IMR-90 (cell line): ENCODE results near the gene RSPO4. TPM values are rescaled to one million over a fixed set of nuclear protein-coding genes. Genes with fewer than 3 reads are reported as not detected.

ENCODE experiments used
- ATAC-seq: fragments of 200-7000 bp; cut with Tn5 transposase; 2 replicates; pipeline ENCODE4 v1.9.1; 2020; ENCODE audit warnings: low read depth, mild to moderate bottlenecking, moderate library complexity
- BruUV-seq: library from RNA; stranded (reverse); fragments of 400-500 nt; replicated peaks from 2 replicates; lab custom pipeline; 2021; lab: Mats Ljungman, UMichigan
- CTCF ChIA-PET: fragments of 300-600 bp; formaldehyde crosslinking; extraction: SDS; loops from one replicate; lab custom pipeline; 2021; ENCODE audit warnings: antibody characterized with exemption; lab: Yijun Ruan, JAX
- POLR2A ChIA-PET: fragments of 300-600 bp; sonication (Branson Sonifier 250); formaldehyde crosslinking; loops from one replicate; lab custom pipeline; 2022; ENCODE audit warnings: antibody characterized with exemption; ENCODE audit not compliant: unreplicated experiment; lab: Charles Lee
- DNase-seq: peaks from one replicate; pipeline ENCODE4 v3.0.0; 2013
- H2AFZ ChIP-seq: replicated peaks from 2 replicates; pipeline ENCODE3; 2013; ENCODE audit warnings: low read length, mild to moderate bottlenecking; ENCODE audit not compliant: poor library complexity
- H2AK5ac ChIP-seq: 2 replicates; pipeline ENCODE4 v1.6.1; 2013; ENCODE audit warnings: low read depth, low read length, inconsistent platforms
- H2AK9ac ChIP-seq: replicated peaks from 2 replicates; pipeline ENCODE3; 2013; ENCODE audit warnings: mild to moderate bottlenecking, low read depth, low read length, moderate library complexity; ENCODE audit not compliant: poor library complexity
- H2BK120ac ChIP-seq: 2 replicates; pipeline ENCODE4 v1.6.1; 2013; ENCODE audit warnings: low read depth, low read length, inconsistent platforms
- H2BK15ac ChIP-seq: 3 replicates; pipeline ENCODE4 v1.6.1; 2013; ENCODE audit warnings: low read depth, low read length, inconsistent platforms
- H2BK20ac ChIP-seq: 2 replicates; pipeline ENCODE4 v1.6.1; 2013; ENCODE audit warnings: low read depth, mild to moderate bottlenecking, inconsistent platforms, low read length, moderate library complexity
- H2BK5ac ChIP-seq: 2 replicates; pipeline ENCODE4 v1.6.1; 2013; ENCODE audit warnings: mild to moderate bottlenecking, low read depth, low read length, inconsistent platforms; ENCODE audit not compliant: poor library complexity, severe bottlenecking
- H3K14ac ChIP-seq: replicated peaks from 2 replicates; pipeline ENCODE4 v1.6.1; 2013; ENCODE audit warnings: low read depth, low read length, inconsistent platforms
- H3K18ac ChIP-seq: 2 replicates; pipeline ENCODE4 v1.6.1; 2013; ENCODE audit warnings: low read depth, low read length, control low read depth
- H3K23ac ChIP-seq: 2 replicates; pipeline ENCODE4 v1.6.1; 2013; ENCODE audit warnings: low read depth, low read length, inconsistent platforms
- H3K27ac ChIP-seq: 2 replicates; pipeline ENCODE4 v1.5.1; 2013; ENCODE audit warnings: mild to moderate bottlenecking, control low read depth, low read length; ENCODE audit not compliant: insufficient read depth
- H3K27me3 ChIP-seq: 2 replicates; pipeline ENCODE4 v1.6.1; 2013; ENCODE audit warnings: low read length; ENCODE audit not compliant: control insufficient read depth, insufficient read depth
- H3K36me3 ChIP-seq: 2 replicates; pipeline ENCODE4 v1.6.1; 2013; ENCODE audit warnings: low read length, mixed read lengths; ENCODE audit not compliant: control insufficient read depth, insufficient read depth
- H3K4ac ChIP-seq: 2 replicates; pipeline ENCODE4 v1.6.1; 2013; ENCODE audit warnings: low read depth, low read length, inconsistent platforms
- H3K4me1 ChIP-seq: 2 replicates; pipeline ENCODE4 v1.6.1; 2013; ENCODE audit warnings: low read length, mixed read lengths; ENCODE audit not compliant: control insufficient read depth, insufficient read depth
- H3K4me2 ChIP-seq: 2 replicates; pipeline ENCODE4 v1.6.1; 2013; ENCODE audit warnings: low read depth, mild to moderate bottlenecking, control low read depth, low read length, moderate library complexity
- H3K4me3 ChIP-seq: 2 replicates; pipeline ENCODE4 v1.5.1; 2013; ENCODE audit warnings: low read depth, mild to moderate bottlenecking, control low read depth, low read length, moderate library complexity; ENCODE audit not compliant: insufficient read depth
- H3K56ac ChIP-seq: 2 replicates; pipeline ENCODE4 v1.6.1; 2013; ENCODE audit warnings: low read length, inconsistent platforms; ENCODE audit not compliant: insufficient read depth; ENCODE audit errors: extremely low read depth
- H3K79me1 ChIP-seq, 2 experiments: 2 replicates each; pipeline ENCODE4 v1.6.1; 2013; ENCODE audit warnings: low read length in 2 of 2, inconsistent platforms in 1 of 2, low read depth in 1 of 2
- H3K9ac ChIP-seq: 2 replicates; pipeline ENCODE4 v1.6.1; 2013; ENCODE audit warnings: low read depth, low read length, control low read depth
- H3K9me1 ChIP-seq: 2 replicates; pipeline ENCODE4 v1.6.1; 2013; ENCODE audit warnings: low read length, inconsistent platforms; ENCODE audit not compliant: insufficient read depth
- H3K9me3 ChIP-seq: 2 replicates; pipeline ENCODE4 v1.6.1; 2013; ENCODE audit warnings: low read length; ENCODE audit not compliant: control insufficient read depth, insufficient read depth
- H4K20me1 ChIP-seq: 2 replicates; pipeline ENCODE4 v1.6.1; 2013; ENCODE audit warnings: low read length, inconsistent platforms; ENCODE audit not compliant: insufficient read depth
- H4K5ac ChIP-seq: 2 replicates; pipeline ENCODE4 v1.6.1; 2013; ENCODE audit warnings: mild to moderate bottlenecking, low read depth, low read length, control low read depth
- H4K8ac ChIP-seq, 2 experiments: 2 replicates each; pipeline ENCODE4 v1.6.1; 2013; ENCODE audit warnings: low read depth in 2 of 2, low read length in 2 of 2, control low read depth in 1 of 2, inconsistent platforms in 1 of 2
- H4K91ac ChIP-seq: 2 replicates; pipeline ENCODE4 v1.6.1; 2013; ENCODE audit warnings: low read depth, low read length, inconsistent platforms; ENCODE audit not compliant: insufficient read depth
- FOS ChIP-seq: fragments of 150-350 bp; IDR thresholded peaks from 2 replicates; pipeline ENCODE4 v1.6.1; 2016; ENCODE audit warnings: low read depth, low read length
- MXI1 ChIP-seq: IDR thresholded peaks from 2 replicates; pipeline ENCODE4 v1.6.1; 2012; ENCODE audit warnings: low read depth, mild to moderate bottlenecking, low read length, moderate library complexity, borderline replicate concordance
- POLR2A ChIP-seq: IDR thresholded peaks from 2 replicates; pipeline ENCODE4 v1.6.1; 2012; ENCODE audit warnings: mild to moderate bottlenecking, low read depth, low read length
- RAD21 ChIP-seq: IDR thresholded peaks from 2 replicates; pipeline ENCODE4 v1.6.1; 2012; ENCODE audit warnings: low read length, improper control_type of control experiment
- RCOR1 ChIP-seq: IDR thresholded peaks from 2 replicates; pipeline ENCODE4 v1.6.1; 2012; ENCODE audit warnings: mild to moderate bottlenecking, low read length, improper control_type of control experiment; ENCODE audit not compliant: insufficient replicate concordance
- RFX5 ChIP-seq: IDR thresholded peaks from 2 replicates; pipeline ENCODE4 v1.8.0; 2012; ENCODE audit warnings: low read depth, mild to moderate bottlenecking, low read length, moderate library complexity
- WGBS, 2 experiments: methylation state at CpG; one replicate each; pipeline versions ENCODE4 v1.1.5 to v1.1.7; 2013; ENCODE audit warnings: missing lambda C conversion rate in 2 of 2; ENCODE audit not compliant: insufficient read length in 1 of 2; ENCODE audit errors: extremely low coverage in 2 of 2; 5-methylcytosine and 5-hydroxymethylcytosine counted together
- dilution Hi-C: fragments of 300-500 bp; cut with HindIII; formaldehyde crosslinking; loops from one replicate; pipeline ENCODE4 v1.14.3; 2018; ENCODE audit warnings: low sequenced_read_pairs; ENCODE audit not compliant: unreplicated experiment
- in situ Hi-C: fragments of 300-500 bp; cut with MboI; formaldehyde crosslinking; loops from 3 replicates; pipeline ENCODE4 v1.14.3; 2019; ENCODE audit warnings: low sequenced_read_pairs, inconsistent platforms, mixed read lengths
- intact Hi-C: fragments of 100-400 bp; cut with micrococcal nuclease; formaldehyde crosslinking; loops from 2 replicates; pipeline ENCODE4 v1.10.0; 2022
- polyA plus RNA-seq, 3 experiments: library from polyadenylated mRNA; depleted of rRNA; stranded (reverse); fragments of >200 nt; gene quantifications; 2 replicates each; pipeline ENCODE4 v1.2.3, GENCODE V29; 2012; ENCODE audit warnings: low replicate concordance in 1 of 3
- total RNA-seq: library from RNA; depleted of rRNA; stranded (reverse); fragments of >200 nt; gene quantifications from 2 replicates; pipeline ENCODE4 v1.2.3, GENCODE V29; 2012

Gene RSPO4
- total and polyA plus RNA-seq, 2 of the 4 experiments (the other 2 are of a cell fraction), result not detected

DNA sequence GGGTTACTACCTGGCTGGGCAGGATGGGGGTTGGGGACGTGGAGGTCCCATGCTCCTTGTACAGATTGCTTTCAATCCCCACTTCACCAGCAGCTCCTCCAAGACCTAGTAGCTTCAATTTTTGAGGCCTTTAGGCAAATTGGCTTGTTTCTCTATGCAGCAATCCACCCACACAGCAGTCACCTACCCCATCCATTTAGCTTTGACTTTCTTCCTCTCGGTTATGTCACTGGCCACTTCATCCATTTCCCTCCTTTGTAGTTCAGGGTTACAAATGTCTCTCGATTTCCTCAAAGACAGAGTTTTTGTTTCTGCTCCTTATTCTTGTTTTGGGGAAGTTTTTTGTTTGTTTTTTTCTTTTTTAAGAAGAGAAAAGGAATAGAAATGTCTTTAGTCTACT, 33.4 kb upstream of the RSPO4 start:
- Histone ChIP-seq H3K79me1 (no peaks in the 10 kb centered on the region), H3K4me3 (no peak overlapping the region), H2BK5ac (no peak overlapping the region), H3K9me3 (no peaks in the 10 kb centered on the region), H2AK5ac (no peak overlapping the region), H3K18ac (no peak overlapping the region), H2BK15ac (no peak overlapping the region), H4K5ac (no peak overlapping the region), H2AK9ac (no peak overlapping the region), H3K9me1 (no peaks in the 10 kb centered on the region), H3K4me1 (no peaks in the 10 kb centered on the region), H3K23ac (no peak overlapping the region), H2BK120ac (no peak overlapping the region), H4K20me1 (no peaks in the 10 kb centered on the region), H4K91ac (no peak overlapping the region), H4K8ac (no peak overlapping the region), H3K27me3 (no peaks in the 10 kb centered on the region), H3K56ac (no peak overlapping the region), H2AFZ (no peak overlapping the region), H3K36me3 (no peaks in the 10 kb centered on the region), H3K9ac (no peak overlapping the region), H3K14ac (no peak overlapping the region), H2BK20ac (no peak overlapping the region), H3K4me2 (no peak overlapping the region), H3K4ac (no peak overlapping the region), H3K27ac (no peak overlapping the region)
- intact Hi-C loops (no loop called here), in situ Hi-C loops (no loop called here), dilution Hi-C loops (no loop called here)
- TF ChIP-seq POLR2A (no peak), FOS (no peak), RAD21 (no peak), RCOR1 (no peak), RFX5 (no peak), MXI1 (no peak)
- CTCF ChIA-PET, result no interaction called here
- no TSS peak for BruUV-seq
- WGBS, 2 experiments, result no CpG with 5 or more reads among the region's 3 CpGs
- ATAC-seq (no peak), DNase-seq (no peak)
- POLR2A ChIA-PET, result no interaction called here
